Measurements from ENCODE around the gene SHF.
"Not testable (repeated sequence)": the region's sequence is repeated elsewhere in the genome, so short reads cannot be mapped to it uniquely, and the experiment has no call there.

Gene SHF

GRCh38 chr15:45187894-45188830, at the start of gene SHF:
Gene SHF (minus strand): TSS chr15:45187966. CDS start chr15:45187951, 15 bp downstream.
- TF ChIP-seq CTCF (IDR thresholded peaks at IDR 0.05; ENCODE audit: low read depth, low read length, missing control alignments), result no peak
- peak within 1 kb of the TSS; percentile 69 for H3K4me3 ChIP-seq (ENCODE audit: low read depth, low read length)
- in situ Hi-C loops (cut with HindIII; ENCODE audit: low pct_ligation_motif_present, low sequenced_read_pairs), result no loop called here
- H3K36me3 ChIP-seq (replicated peaks), result no peaks in the 10 kb centered on the region
- no peak for DNase-seq
- H3K27ac ChIP-seq, result no peak within 1 kb of the TSS
- H3K27me3 ChIP-seq (replicated peaks), result peaks cover 2% of the 10 kb centered on the region

GRCh38 chr15:45236806-45237205, 49.0 kb upstream of the SHF start:
- H3K27me3 ChIP-seq (replicated peaks); DNase-seq; in situ Hi-C loops (cut with HindIII; ENCODE audit: low pct_ligation_motif_present, low sequenced_read_pairs); H3K4me3 ChIP-seq (ENCODE audit: low read depth, low read length); H3K27ac ChIP-seq; H3K36me3 ChIP-seq (replicated peaks): not testable (repeated sequence)

GRCh38 chr15:45234562-45235235, 46.9 kb upstream of the SHF start:
- in situ Hi-C loops (cut with HindIII; ENCODE audit: low pct_ligation_motif_present, low sequenced_read_pairs), result no loop called here
- no peak for DNase-seq
- no peak overlapping the region for H3K4me3 ChIP-seq (ENCODE audit: low read depth, low read length)
- no peaks in the 10 kb centered on the region for H3K27me3 ChIP-seq (replicated peaks)
- no peak overlapping the region for H3K27ac ChIP-seq
- H3K36me3 ChIP-seq (replicated peaks), result no peaks in the 10 kb centered on the region
- TF ChIP-seq CTCF (IDR thresholded peaks at IDR 0.05; ENCODE audit: low read depth, low read length, missing control alignments), result no peak

GRCh38 chr15:45231864-45232562, 44.2 kb upstream of the SHF start:
- in situ Hi-C loops (cut with HindIII; ENCODE audit: low pct_ligation_motif_present, low sequenced_read_pairs), result no loop called here
- no peak overlapping the region for H3K27ac ChIP-seq
- H3K36me3 ChIP-seq (replicated peaks), result no peaks in the 10 kb centered on the region
- no peaks in the 10 kb centered on the region for H3K27me3 ChIP-seq (replicated peaks)
- no peak for DNase-seq
- H3K4me3 ChIP-seq (ENCODE audit: low read depth, low read length), result no peak overlapping the region
- no peak for TF ChIP-seq CTCF (IDR thresholded peaks at IDR 0.05; ENCODE audit: low read depth, low read length, missing control alignments)

GRCh38 chr15:45231132-45231531, 43.4 kb upstream of the SHF start:
- in situ Hi-C loops (cut with HindIII; ENCODE audit: low pct_ligation_motif_present, low sequenced_read_pairs), result no loop called here
- no peak for DNase-seq
- H3K36me3 ChIP-seq (replicated peaks), result no peaks in the 10 kb centered on the region
- H3K27me3 ChIP-seq (replicated peaks), result no peaks in the 10 kb centered on the region
- no peak for TF ChIP-seq CTCF (IDR thresholded peaks at IDR 0.05; ENCODE audit: low read depth, low read length, missing control alignments)
- no peak overlapping the region for H3K4me3 ChIP-seq (ENCODE audit: low read depth, low read length)
- no peak overlapping the region for H3K27ac ChIP-seq
